Measurements from ENCODE around the gene ZNF569. TPM values are rescaled to one million over a fixed set of nuclear protein-coding genes. Genes with fewer than 3 reads are reported as not detected.

The ZNF569 gene
- total and polyA plus RNA-seq, 2 of the 13 experiments (the other 11 are each of a cell fraction or from before 2014, with no cell fraction given), result 1.4 to 5.7 TPM

- TF ChIP-seq ATF6 (CRISPR knock-in tag; conservative IDR thresholded peaks at IDR 0.05) (no peak), HNRNPLL (IDR thresholded peaks at IDR 0.05; ENCODE audit: low read depth, low read length, poor library complexity, severe bottlenecking) (peak; percentile 75), SALL2 (CRISPR knock-in tag; IDR thresholded peaks at IDR 0.05) (peak; percentile 61; the same call in 1 of the 2 replicates), ZNF567 (CRISPR knock-in tag; IDR thresholded peaks at IDR 0.05; ENCODE audit: borderline replicate concordance) (peak; percentile 48; the same call in 1 of the 2 replicates), ZNF317 (CRISPR knock-in tag; IDR thresholded peaks at IDR 0.05) (peak; percentile 70), KLF12 (CRISPR knock-in tag; IDR thresholded peaks at IDR 0.05; ENCODE audit: borderline replicate concordance) (0 out of 2 replicates have a peak, but pooled peaks have one; percentile 52), NR2C2 (CRISPR knock-in tag; IDR thresholded peaks at IDR 0.05; ENCODE audit: borderline replicate concordance) (peak; percentile 94), EP300 (IDR thresholded peaks at IDR 0.05; ENCODE audit: low read depth in 2 of 2, low read length in 2 of 2) (no peak), EP300 (CRISPR knock-in tag; IDR thresholded peaks at IDR 0.05; ENCODE audit: borderline replicate concordance) (no peak), HNF1B (CRISPR knock-in tag; IDR thresholded peaks at IDR 0.05) (peak; percentile 64; the same call in 1 of the 2 replicates), MXI1 (IDR thresholded peaks at IDR 0.05; ENCODE audit: borderline replicate concordance, low read depth, low read length) (peak; percentile 44; the same call in 1 of the 3 replicates), IRF9 (CRISPR knock-in tag; IDR thresholded peaks at IDR 0.05; ENCODE audit: borderline replicate concordance) (peak; percentile 42; the same call in 1 of the 2 replicates), KLF15 (CRISPR knock-in tag; IDR thresholded peaks at IDR 0.05; ENCODE audit: borderline replicate concordance) (peak; percentile 72; the same call in 1 of the 2 replicates), HNF1A (IDR thresholded peaks at IDR 0.05; ENCODE audit: low read depth) (no peak), HNF1A (CRISPR knock-in tag; IDR thresholded peaks at IDR 0.05; ENCODE audit: borderline replicate concordance) (peak; percentile 48; the same call in 1 of the 2 replicates), ZNF556 (CRISPR knock-in tag; IDR thresholded peaks at IDR 0.05; ENCODE audit: borderline replicate concordance) (peak; percentile 80; the same call in 1 of the 2 replicates), HDAC2 (CRISPR knock-in tag; IDR thresholded peaks at IDR 0.05) (peak; percentile 28; the same call in 1 of the 2 replicates), SP4 (CRISPR knock-in tag; IDR thresholded peaks at IDR 0.05) (no peak), ZNF30 (CRISPR knock-in tag; IDR thresholded peaks at IDR 0.05) (no peak), NFRKB (IDR thresholded peaks at IDR 0.05) (no peak)
These were observed 1.9 kb upstream of the ZNF569 start, which contains the start of gene ZNF570 (continued) for GRCh38 chr19:37468961-37469777.

All from HepG2 (cell line).